ENCODE data around the gene CDC34. TPM values are rescaled to one million over a fixed set of nuclear protein-coding genes. Genes with fewer than 3 reads are reported as not detected.
A peak's percentile ranks its signal among the peaks of the same experiment; 100 is the strongest.

CDC34 gene
- total RNA-seq: 40.0 TPM
- long read RNA-seq, transcript CDC34-202 (5 exons, 1,147 nt): minor isoform, 6 of 178 reads
- long read RNA-seq, transcript CDC34-201 (5 exons, 1,471 nt): major isoform, 137 of 178 reads
- long read RNA-seq, partial matches to known transcripts: 18 of 178 reads
- long read RNA-seq, other reads (novel, unspliced or antisense): 17 of 178 reads

DNA sequence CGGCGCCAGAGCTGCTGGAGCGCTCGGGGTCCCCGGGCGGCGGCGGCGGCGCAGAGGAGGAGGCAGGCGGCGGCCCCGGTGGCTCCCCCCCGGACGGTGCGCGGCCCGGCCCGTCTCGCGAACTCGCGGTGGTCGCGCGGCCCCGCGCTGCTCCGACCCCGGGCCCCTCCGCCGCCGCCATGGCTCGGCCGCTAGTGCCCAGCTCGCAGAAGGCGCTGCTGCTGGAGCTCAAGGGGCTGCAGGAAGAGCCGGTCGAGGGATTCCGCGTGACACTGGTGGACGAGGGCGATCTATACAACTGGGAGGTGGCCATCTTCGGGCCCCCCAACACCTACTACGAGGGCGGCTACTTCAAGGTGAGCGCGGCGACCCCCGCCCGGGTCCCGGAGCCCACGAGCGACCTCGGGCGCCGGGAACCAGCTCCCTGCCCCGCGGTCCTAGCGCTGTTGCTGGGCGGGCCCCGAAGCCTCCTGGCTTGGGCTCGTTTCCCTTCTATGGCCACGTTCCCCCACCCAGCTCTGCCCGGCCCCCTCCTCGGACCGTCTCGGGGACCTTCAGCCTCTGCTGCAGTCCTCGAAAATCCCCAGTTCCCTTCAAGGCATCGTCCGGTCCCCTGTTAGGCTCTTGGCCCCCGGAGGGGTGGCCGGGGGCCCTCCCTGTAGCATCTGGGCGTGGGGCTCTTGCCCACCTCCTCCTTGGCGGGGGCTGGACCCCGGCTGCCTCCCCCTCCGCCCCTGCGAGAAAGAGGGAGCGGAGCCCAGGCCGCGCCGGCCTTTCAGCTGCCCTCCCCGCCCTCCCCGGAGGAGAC lies at the start of gene CDC34:
CDC34 (plus strand) TSS at position 8 of the 808 bp plus-strand sequence; CDS start at position 180, 172 bp downstream.
- peaks cover 32% of the 10 kb centered on the region for H3K4me1 ChIP-seq
- intact Hi-C loops (cut with DNase I): no loop called here
- H3K27me3 ChIP-seq (ENCODE audit: low read depth): peaks cover 4% of the 10 kb centered on the region
- peaks cover 16% of the 10 kb centered on the region for H3K36me3 ChIP-seq
- DNase-seq: no peak
- no peaks in the 10 kb centered on the region for H3K9me3 ChIP-seq
- peak within 1 kb of the TSS; percentile 99 for H3K4me3 ChIP-seq
- ATAC-seq: peak; percentile 4 to 18
- TF ChIP-seq CTCF (IDR thresholded peaks at IDR 0.05): no peak
- peak within 1 kb of the TSS; percentile 91 for H3K27ac ChIP-seq

DNA sequence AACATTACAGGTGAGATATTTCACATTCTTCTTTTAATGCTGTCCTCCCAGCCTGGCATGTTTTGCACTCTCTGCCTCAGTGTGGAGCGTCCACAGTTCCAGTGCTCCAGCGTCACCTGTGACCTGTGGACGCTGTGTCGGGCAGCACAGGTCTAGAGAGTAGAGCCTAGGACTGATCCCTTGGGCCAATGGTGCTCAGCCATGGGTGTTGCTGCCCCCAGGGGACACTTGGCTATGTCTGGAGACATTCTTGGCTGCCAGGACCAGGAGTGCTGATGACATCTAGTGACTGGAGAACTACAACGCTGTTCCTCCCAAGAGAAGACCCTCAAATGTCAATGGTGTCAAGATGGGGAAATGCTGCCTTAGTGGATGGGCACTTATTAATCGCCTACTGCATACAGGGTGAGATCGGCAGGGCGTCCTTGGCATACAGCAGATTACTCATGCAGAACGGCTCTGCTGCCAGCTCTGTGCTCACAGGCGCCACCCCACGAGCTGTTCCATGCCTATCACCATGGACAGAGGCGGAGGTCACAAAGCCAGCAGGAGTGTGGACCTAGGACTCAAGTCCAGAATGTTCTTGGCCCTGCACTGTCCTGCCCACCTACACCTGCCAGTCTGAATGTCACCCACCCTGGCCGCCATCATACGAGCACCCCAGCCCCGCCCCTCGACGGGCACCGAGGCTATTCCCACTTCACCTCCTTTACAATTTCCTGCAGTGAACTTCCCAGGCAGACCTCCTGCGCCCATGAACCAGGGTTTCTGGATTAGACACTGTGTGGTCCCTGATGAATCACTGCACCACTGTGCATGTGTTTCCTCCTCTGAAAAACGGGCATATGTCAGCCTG lies 49.1 kb upstream of the CDC34 start:
- Histone ChIP-seq H3K36me3 (no peaks in the 10 kb centered on the region), H3K27me3 (ENCODE audit: low read depth) (peaks cover 20% of the 10 kb centered on the region), H3K4me3 (no peak overlapping the region), H3K9me3 (no peaks in the 10 kb centered on the region), H3K27ac (no peak overlapping the region), H3K4me1 (peaks cover 7% of the 10 kb centered on the region)
- intact Hi-C loops (cut with DNase I): no loop called here
- DNase-seq: no peak
- no peak for TF ChIP-seq CTCF (IDR thresholded peaks at IDR 0.05)
- ATAC-seq: no peak

GRCh38 chr19:483332-484072 lies 48.1 kb upstream of the CDC34 start:
- Histone ChIP-seq H3K27me3 (ENCODE audit: low read depth) (peaks cover 20% of the 10 kb centered on the region), H3K4me3 (no peak overlapping the region), H3K36me3 (no peaks in the 10 kb centered on the region), H3K4me1 (peaks cover 7% of the 10 kb centered on the region), H3K27ac (no peak overlapping the region), H3K9me3 (no peaks in the 10 kb centered on the region)
- ATAC-seq: no peak
- no peak for TF ChIP-seq CTCF (IDR thresholded peaks at IDR 0.05)
- intact Hi-C loops (cut with DNase I): no loop called here
- DNase-seq: no peak

DNA sequence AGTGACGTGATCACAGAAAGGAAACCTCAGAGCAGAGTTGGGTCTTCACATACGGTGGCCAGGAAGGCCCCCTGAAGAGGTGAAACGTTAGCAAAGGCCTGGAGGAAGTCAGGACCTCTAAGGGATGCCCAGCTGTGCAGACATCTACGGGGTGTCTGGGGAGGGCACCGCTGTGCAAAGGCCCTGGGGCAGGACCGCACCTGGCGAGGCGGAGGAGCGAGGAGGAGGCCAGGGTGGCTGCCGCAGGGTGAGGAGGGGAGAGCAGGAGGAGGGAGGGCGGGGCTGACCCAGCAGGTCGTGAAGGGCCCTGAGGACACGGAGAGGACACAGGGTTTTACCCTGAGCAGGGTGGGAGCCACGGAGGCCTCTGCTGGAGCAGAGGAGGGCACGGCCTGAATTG lies 47.1 kb upstream of the CDC34 start:
- Histone ChIP-seq H3K4me3 (no peak overlapping the region), H3K4me1 (peaks cover 8% of the 10 kb centered on the region), H3K27me3 (ENCODE audit: low read depth) (peaks cover 20% of the 10 kb centered on the region), H3K27ac (no peak overlapping the region), H3K9me3 (no peaks in the 10 kb centered on the region), H3K36me3 (no peaks in the 10 kb centered on the region)
- no peak for TF ChIP-seq CTCF (IDR thresholded peaks at IDR 0.05)
- ATAC-seq (no peak), DNase-seq (no peak)
- intact Hi-C loops (cut with DNase I): no loop called here

DNA sequence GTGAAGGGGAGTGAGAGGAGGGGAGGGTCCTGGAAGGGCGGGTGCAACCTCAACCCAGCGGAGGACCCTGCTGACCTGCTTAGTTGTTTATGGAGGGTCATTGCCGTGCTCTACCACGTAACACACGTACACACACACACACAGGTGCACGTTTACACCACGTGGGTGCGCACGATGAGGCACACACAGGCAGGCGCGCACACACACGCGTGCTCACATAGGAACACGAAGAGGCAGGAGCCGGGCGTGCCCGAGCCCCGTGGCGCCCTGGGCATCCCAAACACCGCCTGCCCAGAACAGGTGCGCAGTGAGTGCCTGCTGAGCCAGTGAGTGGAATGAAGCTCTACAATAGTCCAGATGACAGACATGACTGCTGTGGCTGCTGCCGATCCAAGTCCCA lies 46.5 kb upstream of the CDC34 start:
- Histone ChIP-seq H3K4me1 (peaks cover 8% of the 10 kb centered on the region), H3K27me3 (ENCODE audit: low read depth) (peaks cover 20% of the 10 kb centered on the region), H3K36me3 (no peaks in the 10 kb centered on the region), H3K27ac (no peak overlapping the region), H3K4me3 (no peak overlapping the region), H3K9me3 (no peaks in the 10 kb centered on the region)
- intact Hi-C loops (cut with DNase I): no loop called here
- TF ChIP-seq CTCF (IDR thresholded peaks at IDR 0.05): no peak
- ATAC-seq (no peak), DNase-seq (no peak)

Data from lower lobe of right lung (tissue), 2 donors.